Endodermal cell (in vitro differentiated cells): ENCODE data around the gene ITPRID2. TPM values are rescaled to one million over a fixed set of nuclear protein-coding genes. Genes with fewer than 3 reads are reported as not detected.
A peak's percentile ranks its signal among the peaks of the same experiment; 100 is the strongest.

Experiments used
- DNase-seq: peaks from one replicate; pipeline ENCODE4 v3.0.0-alpha.2; 2017
- H3K27ac ChIP-seq: 2 replicates; pipeline ENCODE4 v1.5.1; 2013; ENCODE audit warnings: mild to moderate bottlenecking, low read depth, low read length, moderate library complexity
- H3K27me3 ChIP-seq: 2 replicates; pipeline ENCODE4 v1.6.1; 2013; ENCODE audit warnings: mild to moderate bottlenecking, low read length, moderate library complexity; ENCODE audit not compliant: insufficient read depth, control insufficient read depth, poor library complexity, severe bottlenecking
- H3K36me3 ChIP-seq: 2 replicates; pipeline ENCODE4 v1.7.0; 2013; ENCODE audit warnings: mild to moderate bottlenecking, low read length, moderate library complexity; ENCODE audit not compliant: control insufficient read depth, insufficient read depth
- H3K4me1 ChIP-seq: one replicate; pipeline ENCODE4 v1.7.0; 2013; ENCODE audit warnings: low read length; ENCODE audit not compliant: control insufficient read depth, insufficient read depth
- H3K4me3 ChIP-seq: 2 replicates; pipeline ENCODE4 v1.5.1; 2013; ENCODE audit warnings: mild to moderate bottlenecking, low read length, moderate library complexity
- H3K9ac ChIP-seq: 2 replicates; pipeline ENCODE4 v1.6.1; 2013; ENCODE audit warnings: mild to moderate bottlenecking, low read length, moderate library complexity; ENCODE audit not compliant: poor library complexity, severe bottlenecking; ENCODE audit errors: extremely low read depth
- H3K9me3 ChIP-seq: 2 replicates; pipeline ENCODE4 v1.6.1; 2013; ENCODE audit warnings: mild to moderate bottlenecking, low read length, moderate library complexity; ENCODE audit not compliant: control insufficient read depth
- H3K27ac Mint-ChIP-seq: 2 replicates; pipeline ENCODE4 v1.8.0; 2020; ENCODE audit warnings: mixed read lengths
- H3K27me3 Mint-ChIP-seq: 2 replicates; pipeline ENCODE4 v1.8.0; 2021; ENCODE audit warnings: mild to moderate bottlenecking, mixed read lengths; ENCODE audit not compliant: insufficient read depth
- H3K36me3 Mint-ChIP-seq: 2 replicates; pipeline ENCODE4 v1.8.0; 2020; ENCODE audit warnings: low read depth, mixed read lengths
- H3K4me1 Mint-ChIP-seq: 2 replicates; pipeline ENCODE4 v1.8.0; 2020; ENCODE audit warnings: mixed read lengths
- H3K4me3 Mint-ChIP-seq: 2 replicates; pipeline ENCODE4 v1.8.0; 2020; ENCODE audit warnings: mild to moderate bottlenecking, moderate library complexity, mixed read lengths
- H3K9me3 Mint-ChIP-seq: 2 replicates; pipeline ENCODE4 v1.8.0; 2020; ENCODE audit warnings: mild to moderate bottlenecking, mixed read lengths
- CTCF ChIP-seq: fragments of 200-600 bp; sonication (generic); conservative IDR thresholded peaks from 2 replicates; pipeline ENCODE4 v1.5.0; 2021; ENCODE audit warnings: antibody characterized with exemption, mild to moderate bottlenecking
- WGBS, 2 experiments: methylation state at CpG; one replicate each; pipeline versions ENCODE4 v1.1.5 to v1.1.7; 2013; ENCODE audit warnings: missing lambda C conversion rate in 2 of 2, mixed read lengths in 1 of 2; ENCODE audit not compliant: insufficient coverage in 1 of 2, insufficient read length in 1 of 2; 5-methylcytosine and 5-hydroxymethylcytosine counted together
- total RNA-seq, 2 donors: library from RNA; stranded (reverse); fragmentation: NEBNext Ultra II Directional in 1 of 2; extraction: Animal tissue kit (Norgen Biotek cat#: 25700) in 1 of 2; gene quantifications; 2 replicates in 1 of 2; 3 replicates in 1 of 2; pipeline ENCODE4 v1.2.1, GENCODE V29; 2021

Gene ITPRID2
- total RNA-seq, 2 donors from 2014 or later, result 28.9 to 30.4 TPM

- Mint-ChIP-seq H3K27me3 (no peaks in the 10 kb centered on the region), H3K4me1 (no peaks in the 10 kb centered on the region), H3K4me3 (no peak overlapping the region), H3K36me3 (no peaks in the 10 kb centered on the region), H3K27ac (peak overlapping the region; percentile 48), H3K9me3 (no peaks in the 10 kb centered on the region)
- no peak for TF ChIP-seq CTCF
- H3K36me3 ChIP-seq, result no peaks in the 10 kb centered on the region
- no peaks in the 10 kb centered on the region for H3K27me3 ChIP-seq
- H3K9ac ChIP-seq, result no peak overlapping the region
- no peaks in the 10 kb centered on the region for H3K4me1 ChIP-seq
- no peak overlapping the region for H3K27ac ChIP-seq
- no peak for DNase-seq
- no peaks in the 10 kb centered on the region for H3K9me3 ChIP-seq
- H3K4me3 ChIP-seq, result no peak overlapping the region
- WGBS, 2 experiments, result 77 to 90% methylated on average over 3 to 4 of the region's 4 CpGs
These were observed 30.2 kb upstream of the ITPRID2 start for GRCh38 chr2:181861379-181861778.

- H3K9me3 ChIP-seq, result no peaks in the 10 kb centered on the region
- Mint-ChIP-seq H3K27ac (no peak overlapping the region), H3K4me1 (no peaks in the 10 kb centered on the region), H3K9me3 (no peaks in the 10 kb centered on the region), H3K36me3 (no peaks in the 10 kb centered on the region), H3K4me3 (no peak overlapping the region), H3K27me3 (no peaks in the 10 kb centered on the region)
- WGBS, 2 experiments, result 93 to 100% methylated on average over 3 to 4 of the region's 4 CpGs
- H3K27ac ChIP-seq, result no peak overlapping the region
- no peak overlapping the region for H3K9ac ChIP-seq
- H3K4me3 ChIP-seq, result no peak overlapping the region
- DNase-seq, result no peak
- no peak for TF ChIP-seq CTCF
- no peaks in the 10 kb centered on the region for H3K27me3 ChIP-seq
- H3K4me1 ChIP-seq, result no peaks in the 10 kb centered on the region
- no peaks in the 10 kb centered on the region for H3K36me3 ChIP-seq
These were observed 28.8 kb upstream of the ITPRID2 start for GRCh38 chr2:181862583-181863281.

- Mint-ChIP-seq H3K36me3 (no peaks in the 10 kb centered on the region), H3K27me3 (no peaks in the 10 kb centered on the region), H3K4me1 (no peaks in the 10 kb centered on the region), H3K27ac (no peak overlapping the region), H3K9me3 (no peaks in the 10 kb centered on the region), H3K4me3 (no peak overlapping the region)
- H3K36me3 ChIP-seq, result no peaks in the 10 kb centered on the region
- no peaks in the 10 kb centered on the region for H3K4me1 ChIP-seq
- DNase-seq, result no peak
- H3K27me3 ChIP-seq, result no peaks in the 10 kb centered on the region
- TF ChIP-seq CTCF, result no peak
- no peak overlapping the region for H3K4me3 ChIP-seq
- no peak overlapping the region for H3K9ac ChIP-seq
- no peaks in the 10 kb centered on the region for H3K9me3 ChIP-seq
- H3K27ac ChIP-seq, result no peak overlapping the region
- WGBS, 2 experiments, result 100% methylated on average over 1 of the region's 1 CpG; no CpG with 5 or more reads in 1 of the 2 experiments
These were observed 19.4 kb upstream of the ITPRID2 start for GRCh38 chr2:181872178-181872577.
